GM23248 (cell line): ENCODE results near the gene ITGAV.

Source experiments
- EZH2 ChIP-seq: fragments of 200-600 bp; sonication (generic); IDR thresholded peaks from 2 replicates; pipeline ENCODE4 v1.6.1; 2018; ENCODE audit warnings: antibody characterized with exemption, mild to moderate bottlenecking; ENCODE audit not compliant: insufficient read depth, poor library complexity, severe bottlenecking
- EZH2phosphoT487 ChIP-seq: fragments of 200-600 bp; sonication (generic); IDR thresholded peaks from 2 replicates; pipeline ENCODE4 v1.6.1; 2018; ENCODE audit warnings: antibody characterized with exemption, moderate library complexity, mild to moderate bottlenecking, low read depth; ENCODE audit not compliant: insufficient read depth

- TF ChIP-seq EZH2 (no peak), EZH2phosphoT487 (no peak)
Observed at GRCh38 chr2:186696804-186697203, 106.9 kb downstream of the ITGAV start.
